ENCODE results near the gene TCEAL4. TPM values are rescaled to one million over a fixed set of nuclear protein-coding genes. Genes with fewer than 3 reads are reported as not detected.
A peak's percentile ranks its signal among the peaks of the same experiment; 100 is the strongest.

The TCEAL4 gene
- total RNA-seq, 1 donor from 2014 or later: 15.1 TPM

DNA sequence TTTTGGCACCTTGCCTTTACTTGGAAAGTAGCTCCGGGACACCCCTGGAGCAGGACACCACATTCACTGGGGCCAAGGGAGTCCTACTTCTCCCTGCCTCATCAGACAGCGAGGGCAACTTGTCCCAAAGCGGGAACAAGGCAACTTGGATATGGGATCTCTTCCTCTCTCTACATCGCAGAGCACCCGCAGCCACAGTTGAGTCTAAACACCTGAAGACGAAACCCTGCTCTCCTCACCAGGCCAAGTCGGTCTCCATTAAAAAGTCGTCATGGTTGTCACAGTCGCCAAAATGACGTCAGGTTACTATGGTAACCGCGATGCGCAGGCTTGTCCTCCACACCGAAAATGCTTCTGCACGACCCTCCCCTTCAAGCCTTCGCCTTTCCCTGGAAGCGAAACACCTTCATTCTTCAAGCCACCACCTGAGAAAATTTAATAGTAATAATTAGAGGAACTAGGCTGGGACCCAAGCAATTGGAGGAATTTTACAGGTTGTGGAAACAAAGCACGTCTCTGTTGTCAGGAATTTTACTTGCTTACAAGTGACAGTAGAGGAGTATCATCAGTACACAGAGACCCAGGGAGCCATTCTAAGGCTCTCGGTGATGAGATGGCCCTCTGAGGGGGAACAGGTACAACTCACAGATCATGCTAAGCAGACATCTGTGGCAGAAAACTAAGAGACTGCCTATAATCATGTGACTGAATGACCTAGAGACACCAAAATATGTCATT is 30.5 kb upstream of the TCEAL4 start:
- Histone ChIP-seq H3K27me3 (ENCODE audit: control insufficient read depth in 3 of 3, insufficient read depth in 3 of 3, low read length in 3 of 3) (peaks cover 0 to 2% (median 0%) of the 10 kb centered on the region in 3 donors), H3K4me3 (ENCODE audit: low read length in 3 of 3) (peak overlapping the region; percentile 21 to 65 (median 29)), H3K4me1 (ENCODE audit: control insufficient read depth in 3 of 3, insufficient read depth in 3 of 3, low read length in 3 of 3) (no peaks in the 10 kb centered on the region), H3K9me3 (ENCODE audit: control insufficient read depth in 3 of 3, low read length in 3 of 3) (no peaks in the 10 kb centered on the region), H3K27ac (ENCODE audit: low read depth, low read length) (no peak overlapping the region), H3K9ac (ENCODE audit: low read depth in 1 of 3, low read length in 3 of 3) (peak overlapping the region in 1 of 3 donors; percentile 40), H3K36me3 (ENCODE audit: control insufficient read depth in 3 of 3, insufficient read depth in 3 of 3, low read length in 3 of 3) (no peaks in the 10 kb centered on the region)

DNA sequence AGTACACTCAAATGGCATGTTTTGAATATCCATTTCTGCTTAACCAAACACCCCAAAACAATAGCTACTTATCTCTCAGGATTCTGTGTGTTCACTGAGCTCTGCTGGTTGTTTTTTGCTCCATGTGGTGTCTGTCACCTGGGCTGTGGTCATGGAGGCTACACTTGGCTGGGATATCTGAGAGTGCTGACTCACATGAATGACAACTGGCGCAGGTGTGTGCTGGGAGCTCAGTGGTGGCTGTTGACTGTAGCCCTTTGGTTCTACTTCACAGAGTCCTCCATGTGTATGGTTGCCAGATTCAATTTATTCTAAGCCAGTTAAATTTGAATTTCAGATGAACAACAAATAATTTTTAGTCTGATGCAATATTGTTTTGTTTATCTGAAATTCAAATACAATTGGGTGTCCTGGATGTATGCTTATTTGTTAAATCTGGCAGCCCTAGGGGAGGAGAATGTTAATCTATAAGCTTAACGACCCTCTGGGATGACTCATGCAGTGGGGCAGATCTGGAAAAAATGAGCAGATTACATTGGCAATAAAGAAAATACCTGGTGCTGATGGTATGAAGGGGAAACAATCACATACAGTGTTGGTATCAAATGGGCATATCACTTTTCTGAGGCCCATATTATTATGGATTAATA is 28.2 kb upstream of the TCEAL4 start:
- H3K36me3 ChIP-seq (ENCODE audit: control insufficient read depth in 3 of 3, insufficient read depth in 3 of 3, low read length in 3 of 3): no peaks in the 10 kb centered on the region
- H3K27ac ChIP-seq (ENCODE audit: low read depth, low read length): no peak overlapping the region
- H3K4me1 ChIP-seq (ENCODE audit: control insufficient read depth in 3 of 3, insufficient read depth in 3 of 3, low read length in 3 of 3): no peaks in the 10 kb centered on the region
- H3K9me3 ChIP-seq (ENCODE audit: control insufficient read depth in 3 of 3, low read length in 3 of 3): no peaks in the 10 kb centered on the region
- no peak overlapping the region for H3K9ac ChIP-seq (ENCODE audit: low read depth in 1 of 3, low read length in 3 of 3)
- peaks cover 0 to 2% (median 0%) of the 10 kb centered on the region in 3 donors for H3K27me3 ChIP-seq (ENCODE audit: control insufficient read depth in 3 of 3, insufficient read depth in 3 of 3, low read length in 3 of 3)
- H3K4me3 ChIP-seq (ENCODE audit: low read length in 3 of 3): no peak overlapping the region

- Histone ChIP-seq H3K9me3 (ENCODE audit: control insufficient read depth in 3 of 3, low read length in 3 of 3) (no peaks in the 10 kb centered on the region), H3K4me3 (ENCODE audit: low read length in 3 of 3) (no peak overlapping the region), H3K27ac (ENCODE audit: low read depth, low read length) (no peak overlapping the region)
Observed at GRCh38 chrX:103560256-103560655, 25.1 kb upstream of the TCEAL4 start.

DNA sequence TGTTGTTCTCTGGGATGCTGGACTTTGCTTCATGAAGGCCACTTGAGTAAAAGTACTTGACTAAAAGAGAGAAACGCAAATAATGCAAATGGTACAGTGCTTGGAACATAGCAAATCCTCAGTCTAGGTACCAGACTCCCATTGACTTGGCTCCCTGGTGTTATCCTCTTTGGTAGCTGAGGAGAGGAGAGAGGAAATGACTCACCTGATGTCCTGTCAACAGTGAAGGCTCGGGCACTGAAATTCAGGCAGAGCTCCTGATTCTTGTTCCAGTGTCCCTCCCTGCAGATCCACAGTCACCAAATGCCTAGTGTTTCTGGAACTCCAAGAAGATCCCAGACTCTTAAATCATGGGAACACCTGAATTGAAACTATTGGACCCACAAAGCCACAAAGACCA is 22.5 kb upstream of the TCEAL4 start:
- no peaks in the 10 kb centered on the region for H3K9me3 ChIP-seq (ENCODE audit: control insufficient read depth in 3 of 3, low read length in 3 of 3)
- H3K9ac ChIP-seq (ENCODE audit: low read depth in 1 of 3, low read length in 3 of 3): no peak overlapping the region
- no peaks in the 10 kb centered on the region for H3K27me3 ChIP-seq (ENCODE audit: control insufficient read depth in 3 of 3, insufficient read depth in 3 of 3, low read length in 3 of 3)
- H3K27ac ChIP-seq (ENCODE audit: low read depth, low read length): no peak overlapping the region
- H3K4me1 ChIP-seq (ENCODE audit: control insufficient read depth in 3 of 3, insufficient read depth in 3 of 3, low read length in 3 of 3): no peaks in the 10 kb centered on the region
- no peaks in the 10 kb centered on the region for H3K36me3 ChIP-seq (ENCODE audit: control insufficient read depth in 3 of 3, insufficient read depth in 3 of 3, low read length in 3 of 3)
- no peak overlapping the region for H3K4me3 ChIP-seq (ENCODE audit: low read length in 3 of 3)

More at GRCh38 chrX:103560256-103560655, 25.1 kb upstream of the TCEAL4 start:
- Histone ChIP-seq H3K36me3 (ENCODE audit: control insufficient read depth in 3 of 3, insufficient read depth in 3 of 3, low read length in 3 of 3) (no peaks in the 10 kb centered on the region), H3K4me1 (ENCODE audit: control insufficient read depth in 3 of 3, insufficient read depth in 3 of 3, low read length in 3 of 3) (no peaks in the 10 kb centered on the region), H3K9ac (ENCODE audit: low read depth in 1 of 3, low read length in 3 of 3) (no peak overlapping the region), H3K27me3 (ENCODE audit: control insufficient read depth in 3 of 3, insufficient read depth in 3 of 3, low read length in 3 of 3) (peaks cover 0 to under 1% (median 0%) of the 10 kb centered on the region in 3 donors)

DNA sequence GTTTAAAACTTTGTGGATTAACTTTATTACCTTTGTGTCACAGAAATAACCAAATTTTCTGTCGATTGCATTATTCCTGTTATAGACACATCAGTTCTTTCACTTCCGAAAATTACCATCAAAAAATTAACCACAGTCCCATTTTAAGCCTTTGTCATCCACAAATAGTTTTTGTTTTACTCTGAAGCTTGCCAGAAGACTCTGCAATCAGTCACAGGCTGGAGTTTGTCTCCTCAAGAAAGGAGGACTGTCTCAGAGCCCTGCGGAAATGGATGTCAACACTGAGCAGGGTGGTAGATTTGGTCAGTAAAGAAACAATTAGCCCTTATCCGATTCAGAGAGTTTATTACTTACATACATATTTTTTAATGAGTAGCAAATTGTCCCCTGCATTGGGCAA is 20.1 kb upstream of the TCEAL4 start:
- Histone ChIP-seq H3K27me3 (ENCODE audit: control insufficient read depth in 3 of 3, insufficient read depth in 3 of 3, low read length in 3 of 3) (no peaks in the 10 kb centered on the region), H3K4me3 (ENCODE audit: low read length in 3 of 3) (no peak overlapping the region), H3K4me1 (ENCODE audit: control insufficient read depth in 3 of 3, insufficient read depth in 3 of 3, low read length in 3 of 3) (no peaks in the 10 kb centered on the region), H3K9ac (ENCODE audit: low read depth in 1 of 3, low read length in 3 of 3) (no peak overlapping the region), H3K27ac (ENCODE audit: low read depth, low read length) (no peak overlapping the region), H3K36me3 (ENCODE audit: control insufficient read depth in 3 of 3, insufficient read depth in 3 of 3, low read length in 3 of 3) (no peaks in the 10 kb centered on the region), H3K9me3 (ENCODE audit: control insufficient read depth in 3 of 3, low read length in 3 of 3) (no peaks in the 10 kb centered on the region)

GRCh38 chrX:103565752-103566151 is 19.6 kb upstream of the TCEAL4 start:
- Histone ChIP-seq H3K27ac (ENCODE audit: low read depth, low read length) (no peak overlapping the region), H3K4me1 (ENCODE audit: control insufficient read depth in 3 of 3, insufficient read depth in 3 of 3, low read length in 3 of 3) (no peaks in the 10 kb centered on the region), H3K27me3 (ENCODE audit: control insufficient read depth in 3 of 3, insufficient read depth in 3 of 3, low read length in 3 of 3) (no peaks in the 10 kb centered on the region), H3K9me3 (ENCODE audit: control insufficient read depth in 3 of 3, low read length in 3 of 3) (no peaks in the 10 kb centered on the region), H3K9ac (ENCODE audit: low read depth in 1 of 3, low read length in 3 of 3) (no peak overlapping the region), H3K36me3 (ENCODE audit: control insufficient read depth in 3 of 3, insufficient read depth in 3 of 3, low read length in 3 of 3) (no peaks in the 10 kb centered on the region), H3K4me3 (ENCODE audit: low read length in 3 of 3) (no peak overlapping the region)

- Histone ChIP-seq H3K4me1 (ENCODE audit: control insufficient read depth in 3 of 3, insufficient read depth in 3 of 3, low read length in 3 of 3) (no peaks in the 10 kb centered on the region), H3K27ac (ENCODE audit: low read depth, low read length) (no peak overlapping the region), H3K27me3 (ENCODE audit: control insufficient read depth in 3 of 3, insufficient read depth in 3 of 3, low read length in 3 of 3) (no peaks in the 10 kb centered on the region), H3K4me3 (ENCODE audit: low read length in 3 of 3) (no peak overlapping the region), H3K9ac (ENCODE audit: low read depth in 1 of 3, low read length in 3 of 3) (no peak overlapping the region), H3K36me3 (ENCODE audit: control insufficient read depth in 3 of 3, insufficient read depth in 3 of 3, low read length in 3 of 3) (no peaks in the 10 kb centered on the region), H3K9me3 (ENCODE audit: control insufficient read depth in 3 of 3, low read length in 3 of 3) (no peaks in the 10 kb centered on the region)
Observed at GRCh38 chrX:103571121-103571520, 14.2 kb upstream of the TCEAL4 start.

GRCh38 chrX:103571726-103572125 is 13.6 kb upstream of the TCEAL4 start:
- H3K9ac ChIP-seq (ENCODE audit: low read depth in 1 of 3, low read length in 3 of 3): no peak overlapping the region
- H3K4me3 ChIP-seq (ENCODE audit: low read length in 3 of 3): no peak overlapping the region
- H3K36me3 ChIP-seq (ENCODE audit: control insufficient read depth in 3 of 3, insufficient read depth in 3 of 3, low read length in 3 of 3): no peaks in the 10 kb centered on the region
- no peaks in the 10 kb centered on the region for H3K4me1 ChIP-seq (ENCODE audit: control insufficient read depth in 3 of 3, insufficient read depth in 3 of 3, low read length in 3 of 3)
- H3K9me3 ChIP-seq (ENCODE audit: control insufficient read depth in 3 of 3, low read length in 3 of 3): no peaks in the 10 kb centered on the region
- H3K27me3 ChIP-seq (ENCODE audit: control insufficient read depth in 3 of 3, insufficient read depth in 3 of 3, low read length in 3 of 3): no peaks in the 10 kb centered on the region
- H3K27ac ChIP-seq (ENCODE audit: low read depth, low read length): no peak overlapping the region

DNA sequence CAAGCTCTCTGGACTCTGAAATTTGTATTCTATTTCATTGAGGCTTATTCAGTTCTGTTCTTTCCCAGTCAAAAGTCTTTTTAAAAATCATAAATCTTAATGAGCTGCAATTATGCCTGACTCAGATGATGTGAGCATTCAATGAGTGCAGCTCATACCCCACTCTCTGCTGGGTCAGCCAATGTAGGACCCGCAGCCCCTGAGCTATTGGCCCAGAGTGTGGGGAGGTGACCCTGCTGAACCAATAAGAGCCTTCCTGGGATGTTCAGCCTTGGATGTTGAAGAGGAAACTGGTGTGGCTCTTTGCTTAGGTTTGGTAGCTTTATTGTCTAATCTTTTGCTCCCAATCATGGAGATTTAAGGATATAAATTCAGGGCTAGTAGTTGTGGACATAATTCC is 12.1 kb upstream of the TCEAL4 start:
- no peak overlapping the region for H3K9ac ChIP-seq (ENCODE audit: low read depth in 1 of 3, low read length in 3 of 3)
- no peaks in the 10 kb centered on the region for H3K4me1 ChIP-seq (ENCODE audit: control insufficient read depth in 3 of 3, insufficient read depth in 3 of 3, low read length in 3 of 3)
- no peaks in the 10 kb centered on the region for H3K27me3 ChIP-seq (ENCODE audit: control insufficient read depth in 3 of 3, insufficient read depth in 3 of 3, low read length in 3 of 3)
- H3K27ac ChIP-seq (ENCODE audit: low read depth, low read length): no peak overlapping the region
- H3K9me3 ChIP-seq (ENCODE audit: control insufficient read depth in 3 of 3, low read length in 3 of 3): no peaks in the 10 kb centered on the region
- H3K36me3 ChIP-seq (ENCODE audit: control insufficient read depth in 3 of 3, insufficient read depth in 3 of 3, low read length in 3 of 3): no peaks in the 10 kb centered on the region
- no peak overlapping the region for H3K4me3 ChIP-seq (ENCODE audit: low read length in 3 of 3)

- Histone ChIP-seq H3K9ac (ENCODE audit: low read depth in 1 of 3, low read length in 3 of 3) (no peak overlapping the region), H3K4me1 (ENCODE audit: control insufficient read depth in 3 of 3, insufficient read depth in 3 of 3, low read length in 3 of 3) (peaks cover 0 to 5% (median 0%) of the 10 kb centered on the region in 3 donors), H3K27ac (ENCODE audit: low read depth, low read length) (no peak overlapping the region), H3K4me3 (ENCODE audit: low read length in 3 of 3) (peak overlapping the region in 1 of 3 donors; percentile 81), H3K36me3 (ENCODE audit: control insufficient read depth in 3 of 3, insufficient read depth in 3 of 3, low read length in 3 of 3) (peaks cover 0 to 2% (median 0%) of the 10 kb centered on the region in 3 donors), H3K27me3 (ENCODE audit: control insufficient read depth in 3 of 3, insufficient read depth in 3 of 3, low read length in 3 of 3) (no peaks in the 10 kb centered on the region), H3K9me3 (ENCODE audit: control insufficient read depth in 3 of 3, low read length in 3 of 3) (peaks cover 0 to 2% (median 0%) of the 10 kb centered on the region in 3 donors)
Observed at GRCh38 chrX:103584596-103584995, 719 bp upstream of the TCEAL4 start.
